ENCODE results near the gene STEAP2.
"Not testable (repeated sequence)": the region's sequence is repeated elsewhere in the genome, so short reads cannot be mapped to it uniquely, and the experiment has no call there.

Gene STEAP2

GRCh38 chr7:90211391-90212148 lies at the start of gene STEAP2:
Gene STEAP2, plus strand, starts transcription at chr7:90211740. Its CDS starts 13,343 bp downstream, at chr7:90225083.
- DNase-seq (ENCODE audit: low spot score) = peak; percentile 81

DNA sequence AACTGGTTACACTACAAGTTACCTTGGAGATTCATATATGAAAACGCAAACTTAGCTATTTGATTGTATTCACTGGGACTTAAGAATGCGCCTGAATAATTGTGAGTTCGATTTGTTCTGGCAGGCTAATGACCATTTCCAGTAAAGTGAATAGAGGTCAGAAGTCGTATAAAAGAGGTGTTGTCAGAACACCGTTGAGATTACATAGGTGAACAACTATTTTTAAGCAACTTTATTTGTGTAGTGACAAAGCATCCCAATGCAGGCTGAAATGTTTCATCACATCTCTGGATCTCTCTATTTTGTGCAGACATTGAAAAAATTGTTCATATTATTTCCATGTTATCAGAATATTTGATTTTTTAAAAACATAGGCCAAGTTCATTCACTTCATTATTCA lies 48.0 kb upstream of the STEAP2 start:
- no peak for DNase-seq (ENCODE audit: low spot score)

- DNase-seq (ENCODE audit: low spot score) = no peak
These were observed 45.8 kb upstream of the STEAP2 start for GRCh38 chr7:90165724-90166123.

- no peak for DNase-seq (ENCODE audit: low spot score)
These were observed 45.4 kb upstream of the STEAP2 start for GRCh38 chr7:90166153-90166552.

DNA sequence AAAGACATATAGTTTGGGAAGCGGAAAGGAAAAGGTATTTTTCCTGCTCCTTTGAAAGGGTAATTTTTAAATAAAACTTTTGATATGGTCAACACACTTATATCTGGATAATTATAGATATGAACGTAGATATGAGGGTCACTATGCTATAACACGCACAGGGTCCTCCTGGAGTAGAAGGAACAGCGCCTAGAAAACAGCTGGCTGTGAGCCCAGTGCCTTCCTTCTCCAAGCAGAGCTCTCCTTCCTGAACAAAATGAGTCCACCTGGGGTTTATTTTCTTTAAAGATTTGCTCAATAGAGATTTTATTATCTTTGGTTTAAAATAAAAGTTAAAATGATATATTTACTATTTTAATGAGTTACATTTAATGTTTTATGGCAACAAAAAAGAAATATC lies 44.2 kb upstream of the STEAP2 start:
- DNase-seq (ENCODE audit: low spot score) = no peak

DNA sequence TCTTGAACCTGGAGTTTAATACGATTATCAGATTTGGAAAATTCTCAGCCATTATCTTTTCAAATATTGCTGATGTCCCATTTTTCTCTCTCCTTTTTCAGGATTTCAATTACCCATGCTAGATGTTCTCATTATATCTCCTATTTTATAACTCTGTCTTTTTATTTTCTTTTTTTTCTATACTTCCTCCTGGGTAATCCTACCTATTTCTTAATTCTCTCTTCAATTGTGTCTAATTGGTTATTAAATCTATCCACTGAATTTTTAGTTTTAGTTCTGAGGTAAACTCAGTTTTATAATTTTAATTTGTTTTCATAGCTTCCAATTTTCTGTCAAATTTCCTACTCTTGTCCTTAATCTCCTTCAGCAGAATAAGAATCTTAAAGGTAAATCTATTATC lies 41.6 kb upstream of the STEAP2 start:
- DNase-seq (ENCODE audit: low spot score) = no peak

DNA sequence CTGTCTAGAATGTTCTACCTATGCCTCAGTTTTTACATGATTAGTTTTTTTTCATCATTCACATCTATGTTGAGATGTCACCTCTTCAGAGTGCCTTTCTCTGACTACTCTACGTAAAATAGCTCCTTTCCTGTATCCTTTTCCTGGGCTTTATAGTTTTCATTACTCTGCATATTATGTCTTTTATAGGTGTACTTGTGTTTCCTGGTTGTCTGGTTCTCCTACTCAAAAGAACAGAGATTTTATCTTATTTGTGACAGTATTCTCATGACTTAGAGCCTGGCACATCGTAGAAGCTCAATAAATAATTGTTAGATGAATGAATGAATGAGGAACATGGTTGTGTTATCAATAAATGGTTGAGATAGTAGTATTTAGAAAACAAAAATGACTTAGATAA lies 39.4 kb upstream of the STEAP2 start:
- no peak for DNase-seq (ENCODE audit: low spot score)

- no peak for DNase-seq (ENCODE audit: low spot score)
These were observed 38.9 kb upstream of the STEAP2 start for GRCh38 chr7:90172624-90173023.

GRCh38 chr7:90173127-90173844 lies 38.3 kb upstream of the STEAP2 start:
- no peak for DNase-seq (ENCODE audit: low spot score)

- no peak for DNase-seq (ENCODE audit: low spot score)
These were observed 35.9 kb upstream of the STEAP2 start for GRCh38 chr7:90175667-90176066.

GRCh38 chr7:90176195-90176594 lies 35.3 kb upstream of the STEAP2 start:
- DNase-seq (ENCODE audit: low spot score) = no peak

DNA sequence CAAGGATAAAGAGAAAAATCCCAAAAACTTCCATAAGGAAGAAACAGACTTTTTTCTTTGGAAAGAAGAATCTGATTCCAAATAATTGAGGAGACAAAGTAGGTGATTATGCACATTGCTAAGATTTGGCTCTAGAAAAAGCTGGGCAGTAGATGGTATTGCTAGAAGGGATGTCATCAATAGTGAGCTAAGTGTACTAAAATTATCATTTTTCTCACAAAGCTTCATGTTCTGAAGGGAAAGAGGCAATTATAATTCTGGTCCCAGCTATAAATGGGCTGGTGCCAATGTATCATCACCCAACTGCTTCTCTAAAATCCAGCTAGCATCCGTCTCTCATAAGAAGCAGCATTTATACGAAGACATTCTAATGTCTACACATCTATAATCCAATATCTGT lies 33.4 kb upstream of the STEAP2 start:
- DNase-seq (ENCODE audit: low spot score) = no peak

- DNase-seq (ENCODE audit: low spot score) = no peak
These were observed 32.8 kb upstream of the STEAP2 start for GRCh38 chr7:90178679-90179278.

- DNase-seq (ENCODE audit: low spot score) = no peak
These were observed 31.4 kb upstream of the STEAP2 start for GRCh38 chr7:90180011-90180585.

DNA sequence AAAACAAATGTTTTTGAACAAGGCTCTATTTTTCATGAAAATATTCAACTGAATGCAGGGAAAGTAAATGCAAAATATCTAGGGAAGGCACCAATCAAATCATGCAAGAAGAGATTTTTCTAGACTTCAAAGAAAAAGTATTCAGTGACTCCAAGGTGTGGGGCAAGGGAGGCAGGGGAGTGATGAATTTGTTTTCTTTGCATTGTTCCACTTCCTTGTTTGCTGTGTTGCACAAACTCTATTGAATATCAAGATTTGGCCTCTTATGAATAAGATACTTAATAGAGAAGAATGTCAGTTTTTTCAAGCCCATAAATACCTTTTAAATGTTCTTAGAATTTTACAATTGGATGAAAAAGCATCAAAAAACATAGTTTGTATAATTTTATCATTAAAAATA lies 30.9 kb upstream of the STEAP2 start:
- no peak for DNase-seq (ENCODE audit: low spot score)

DNA sequence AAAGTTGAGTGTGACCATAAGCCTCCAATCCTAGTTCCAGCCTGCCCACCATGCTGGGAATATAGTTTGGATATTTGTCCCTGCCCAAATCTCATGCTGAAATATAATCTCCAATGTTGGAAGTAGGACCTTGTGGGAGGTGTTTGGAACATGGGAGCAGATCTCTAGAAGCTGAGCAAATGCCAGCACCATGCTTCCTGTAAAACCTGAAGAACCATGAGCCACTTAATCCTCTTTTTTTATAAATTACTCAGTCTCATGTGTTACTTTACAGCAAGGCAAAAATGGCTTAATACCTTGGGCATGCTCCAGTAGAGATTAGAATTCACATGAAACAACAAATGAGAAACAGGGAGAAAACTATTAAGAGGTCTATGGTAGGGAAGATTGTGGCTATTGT lies 30.1 kb upstream of the STEAP2 start:
- no peak for DNase-seq (ENCODE audit: low spot score)

DNA sequence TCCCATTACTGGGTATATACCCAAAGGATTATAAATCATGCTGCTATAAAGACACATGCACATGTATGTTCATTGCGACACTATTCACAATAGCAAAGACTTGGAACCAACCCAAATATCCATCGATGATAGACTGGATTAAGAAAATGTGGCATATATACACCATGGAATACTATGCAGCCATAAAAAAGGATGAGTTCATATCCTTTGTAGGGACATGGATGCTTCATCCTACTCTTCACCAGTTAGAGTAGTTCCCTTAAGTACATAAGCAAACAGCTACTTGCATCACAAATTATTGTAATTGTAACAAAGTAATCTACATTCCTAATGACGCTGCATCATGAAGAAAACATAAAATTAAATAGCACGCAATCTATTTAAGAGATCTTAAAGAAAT lies 25.2 kb upstream of the STEAP2 start:
- DNase-seq (ENCODE audit: low spot score) = not testable (repeated sequence)

DNA sequence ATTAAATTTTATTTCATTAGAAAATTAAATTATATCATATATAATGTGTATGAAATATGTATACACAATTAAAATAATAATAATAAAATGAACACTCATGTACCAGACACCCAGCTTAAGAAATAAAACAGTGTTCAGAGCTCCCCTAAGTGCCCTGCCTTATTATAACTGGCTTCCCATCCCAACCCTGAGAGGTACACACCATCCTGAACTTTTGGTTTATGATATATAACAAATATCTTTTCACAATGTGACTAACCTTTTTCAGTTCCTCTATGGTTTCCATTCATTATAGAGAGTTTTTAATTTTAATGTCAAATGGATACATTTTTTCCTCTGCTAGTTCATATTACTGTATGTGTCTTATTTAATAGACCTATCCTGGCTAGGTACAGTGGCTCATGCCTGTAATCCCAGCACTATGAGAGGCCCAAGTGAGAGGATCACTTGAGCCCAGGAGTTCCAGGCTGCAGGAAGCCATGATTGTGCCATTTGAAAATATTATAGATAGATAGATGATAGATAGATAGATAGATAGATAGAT lies 24.0 kb upstream of the STEAP2 start:
- DNase-seq (ENCODE audit: low spot score) = no peak

DNA sequence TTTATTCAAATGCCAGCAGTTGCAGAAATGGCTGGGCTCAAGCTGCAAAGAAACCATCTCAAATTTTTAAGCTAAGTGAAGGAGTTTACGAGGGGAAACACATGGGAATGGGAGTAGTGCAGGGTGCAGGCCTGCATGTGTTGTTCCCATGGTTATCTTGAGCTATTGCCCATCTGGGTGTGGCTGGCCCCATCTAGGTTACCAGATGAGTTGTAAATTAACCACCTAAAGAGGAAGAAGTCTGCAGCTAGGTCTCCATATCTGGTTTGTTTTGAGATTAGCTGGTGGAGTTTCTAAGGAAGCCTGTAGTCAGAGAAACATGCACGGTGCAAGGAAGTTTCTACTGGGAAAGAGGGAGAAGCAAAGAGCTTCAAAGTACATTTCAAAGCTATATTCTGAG lies 23.3 kb upstream of the STEAP2 start:
- no peak for DNase-seq (ENCODE audit: low spot score)

- DNase-seq (ENCODE audit: low spot score) = no peak
These were observed 20.5 kb upstream of the STEAP2 start for GRCh38 chr7:90190995-90191394.

GRCh38 chr7:90191648-90192047 lies 19.9 kb upstream of the STEAP2 start:
- no peak for DNase-seq (ENCODE audit: low spot score)

- DNase-seq (ENCODE audit: low spot score) = no peak
These were observed 18.4 kb upstream of the STEAP2 start for GRCh38 chr7:90192876-90193750.
